ENCODE results near the gene PTEN.

GRCh38 chr10:87846023-87846422, 17.4 kb upstream of the PTEN start:
- TF ChIP-seq CTCF (IDR thresholded peaks at IDR 0.05; ENCODE audit: borderline replicate concordance, extremely low read depth, low read length, poor library complexity, severe bottlenecking) (no peak), EZH2 (IDR thresholded peaks at IDR 0.05; ENCODE audit: borderline replicate concordance, low read depth, low read length, severe bottlenecking) (no peak)
